A673 (cell line): ENCODE measurements around the gene POLR1A. TPM values are rescaled to one million over a fixed set of nuclear protein-coding genes. Genes with fewer than 3 reads are reported as not detected.

Source experiments
- BruUV-seq: library from RNA; stranded (reverse); fragments of 400-500 nt; replicated peaks from 2 replicates; lab custom pipeline; 2021; lab: Mats Ljungman, UMichigan
- CTCF ChIA-PET: fragments of 300-600 bp; sonication (Branson Sonifier 250); formaldehyde crosslinking; loops from one replicate; lab custom pipeline; 2022; ENCODE audit warnings: antibody characterized with exemption; lab: Charles Lee
- POLR2A ChIA-PET: fragments of 300-600 bp; sonication (Branson Sonifier 250); formaldehyde crosslinking; loops from one replicate; lab custom pipeline; 2022; ENCODE audit warnings: antibody characterized with exemption; ENCODE audit not compliant: low non-redundant PET; lab: Charles Lee
- DNase-seq: peaks from one replicate; pipeline ENCODE4 v3.0.0-alpha.2; 2015; ENCODE audit warnings: low spot score
- H3K27ac ChIP-seq: fragments of 200-600 bp; sonication (generic); 2 replicates; pipeline ENCODE4 v1.5.1; 2016; ENCODE audit warnings: mixed run types, low read depth, mild to moderate bottlenecking, mixed read lengths, antibody characterized with exemption, low read length; ENCODE audit not compliant: poor library complexity, severe bottlenecking
- H3K27me3 ChIP-seq: fragments of 200-600 bp; sonication (generic); replicated peaks from 2 replicates; pipeline ENCODE4 v1.6.1; 2017; ENCODE audit warnings: mixed run types, low read depth, mild to moderate bottlenecking, mixed read lengths, antibody characterized with exemption, low read length; ENCODE audit not compliant: insufficient read depth, poor library complexity
- H3K36me3 ChIP-seq: fragments of 200-600 bp; sonication (generic); 2 replicates; pipeline ENCODE4 v1.6.1; 2016; ENCODE audit warnings: mixed run types, mild to moderate bottlenecking, mixed read lengths, antibody characterized with exemption, low read length; ENCODE audit not compliant: insufficient read depth, poor library complexity, severe bottlenecking
- H3K4me1 ChIP-seq: fragments of 200-600 bp; sonication (generic); 2 replicates; pipeline ENCODE4 v1.6.1; 2017; ENCODE audit warnings: mixed run types, mild to moderate bottlenecking, mixed read lengths, antibody characterized with exemption, low read length; ENCODE audit not compliant: insufficient read depth, poor library complexity, severe bottlenecking
- H3K4me3 ChIP-seq: fragments of 200-600 bp; sonication (generic); 2 replicates; pipeline ENCODE4 v1.5.1; 2016; ENCODE audit warnings: low read depth, mixed run types, mild to moderate bottlenecking, mixed read lengths, low read length; ENCODE audit not compliant: poor library complexity, severe bottlenecking
- H3K9me3 ChIP-seq: fragments of 200-600 bp; sonication (generic); 2 replicates; pipeline ENCODE4 v1.6.1; 2016; ENCODE audit warnings: mixed run types, low read depth, mild to moderate bottlenecking, mixed read lengths, antibody characterized with exemption, low read length; ENCODE audit not compliant: poor library complexity, severe bottlenecking
- EZH2 ChIP-seq: fragments of 200-600 bp; sonication (generic); IDR thresholded peaks from 2 replicates; pipeline ENCODE4 v1.6.1; 2017; ENCODE audit warnings: borderline replicate concordance, low read depth, mild to moderate bottlenecking, mixed read lengths, antibody characterized with exemption, low read length; ENCODE audit not compliant: poor library complexity, severe bottlenecking
- intact Hi-C: fragments of 100-400 bp; cut with micrococcal nuclease; formaldehyde crosslinking; loops from one replicate; pipeline ENCODE4 v1.10.0; 2022; ENCODE audit not compliant: unreplicated experiment
- total RNA-seq: library from RNA; stranded (reverse); gene quantifications from 2 replicates; pipeline ENCODE4 v1.2.3, GENCODE V29; 2021
- TF ChIP-seq, protein P1 (sequence below): fragments of 300-800, 200-600 bp; sonication (generic); conservative IDR thresholded peaks from 2 replicates; pipeline ENCODE4 v1.5.1; 2017; ENCODE audit warnings: low read depth, mild to moderate bottlenecking, antibody characterized with exemption, low read length, moderate library complexity, mixed read lengths

The POLR1A gene
- total RNA-seq, 1 experiment from 2014 or later, result 81.2 TPM

GRCh38 chr2:86097913-86098312, 7.8 kb downstream of the POLR1A start:
- ChIA-PET CTCF (no interaction called here), POLR2A (no interaction called here)
- Histone ChIP-seq H3K9me3 (no peaks in the 10 kb centered on the region), H3K27ac (no peak overlapping the region), H3K27me3 (no peaks in the 10 kb centered on the region), H3K4me1 (no peaks in the 10 kb centered on the region), H3K4me3 (no peak overlapping the region), H3K36me3 (peaks cover 66% of the 10 kb centered on the region)
- TF ChIP-seq, protein P1, sequence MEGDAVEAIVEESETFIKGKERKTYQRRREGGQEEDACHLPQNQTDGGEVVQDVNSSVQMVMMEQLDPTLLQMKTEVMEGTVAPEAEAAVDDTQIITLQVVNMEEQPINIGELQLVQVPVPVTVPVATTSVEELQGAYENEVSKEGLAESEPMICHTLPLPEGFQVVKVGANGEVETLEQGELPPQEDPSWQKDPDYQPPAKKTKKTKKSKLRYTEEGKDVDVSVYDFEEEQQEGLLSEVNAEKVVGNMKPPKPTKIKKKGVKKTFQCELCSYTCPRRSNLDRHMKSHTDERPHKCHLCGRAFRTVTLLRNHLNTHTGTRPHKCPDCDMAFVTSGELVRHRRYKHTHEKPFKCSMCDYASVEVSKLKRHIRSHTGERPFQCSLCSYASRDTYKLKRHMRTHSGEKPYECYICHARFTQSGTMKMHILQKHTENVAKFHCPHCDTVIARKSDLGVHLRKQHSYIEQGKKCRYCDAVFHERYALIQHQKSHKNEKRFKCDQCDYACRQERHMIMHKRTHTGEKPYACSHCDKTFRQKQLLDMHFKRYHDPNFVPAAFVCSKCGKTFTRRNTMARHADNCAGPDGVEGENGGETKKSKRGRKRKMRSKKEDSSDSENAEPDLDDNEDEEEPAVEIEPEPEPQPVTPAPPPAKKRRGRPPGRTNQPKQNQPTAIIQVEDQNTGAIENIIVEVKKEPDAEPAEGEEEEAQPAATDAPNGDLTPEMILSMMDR, result no peak
- TF ChIP-seq EZH2, result no peak
- intact Hi-C loops, result no loop called here
- no TSS peak for BruUV-seq
- no peak for DNase-seq

DNA sequence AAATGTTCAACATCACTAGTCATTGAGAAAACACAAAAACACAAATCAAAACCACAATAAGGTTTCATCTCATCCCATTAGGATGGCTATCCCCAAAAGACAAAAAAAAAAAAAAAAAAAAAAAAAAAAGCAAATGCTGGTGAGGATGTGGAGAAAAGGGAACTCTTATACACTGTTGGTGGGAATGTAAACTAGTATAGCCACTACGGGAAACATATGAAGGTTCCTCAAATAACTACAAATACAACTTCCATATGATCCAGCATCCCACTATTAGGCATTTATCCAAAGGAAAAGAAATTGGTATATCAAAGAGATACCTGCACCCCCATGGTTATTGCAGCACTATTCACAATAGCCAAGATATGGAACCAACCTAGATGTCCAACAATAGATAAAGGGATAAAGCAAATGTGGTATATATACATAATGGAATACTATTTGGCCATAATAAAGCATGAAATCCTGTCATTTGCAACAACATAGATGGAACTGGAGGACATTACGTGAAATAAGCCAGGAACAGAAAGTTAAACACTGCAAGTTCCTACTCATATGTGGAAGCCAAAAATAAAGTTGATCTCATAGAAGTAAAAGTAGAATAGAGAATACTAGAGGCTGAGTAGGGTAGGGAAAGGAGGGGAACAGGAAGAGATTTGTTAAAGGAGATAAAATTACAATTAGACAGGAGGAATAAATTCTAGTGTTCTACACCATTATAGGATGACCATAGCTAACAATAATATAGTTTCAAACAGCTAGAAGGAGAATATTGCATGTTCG, 8.4 kb downstream of the POLR1A start:
- H3K4me1 ChIP-seq, result no peaks in the 10 kb centered on the region
- H3K4me3 ChIP-seq, result no peak overlapping the region
- POLR2A ChIA-PET, result no interaction called here
- no peak for TF ChIP-seq EZH2
- TF ChIP-seq, protein P1, result no peak
- H3K36me3 ChIP-seq, result peaks cover 64% of the 10 kb centered on the region
- BruUV-seq, result no TSS peak
- no peaks in the 10 kb centered on the region for H3K27me3 ChIP-seq
- no peak for DNase-seq
- CTCF ChIA-PET, result no interaction called here
- intact Hi-C loops, result no loop called here
- no peaks in the 10 kb centered on the region for H3K9me3 ChIP-seq
- no peak overlapping the region for H3K27ac ChIP-seq

DNA sequence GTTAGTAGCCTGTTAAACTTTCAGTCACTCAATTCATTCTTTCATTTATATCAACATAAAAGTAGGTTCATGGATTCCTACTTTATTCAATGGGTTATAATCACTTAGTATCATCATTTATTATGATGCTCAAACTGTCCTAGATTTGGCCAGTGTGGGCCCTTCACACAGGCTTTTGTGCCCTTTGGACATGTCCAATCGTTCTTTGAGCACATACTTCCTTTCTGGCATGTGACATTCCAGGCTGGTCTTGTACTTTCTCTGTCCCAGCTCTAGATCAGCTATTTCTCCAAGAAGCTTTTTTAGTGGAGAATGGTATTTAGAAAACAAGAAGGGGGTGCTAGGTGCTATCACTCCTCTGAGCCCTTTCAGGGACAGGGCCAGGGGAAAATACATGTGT, 11.5 kb downstream of the POLR1A start:
- H3K36me3 ChIP-seq, result peaks cover 77% of the 10 kb centered on the region
- no peaks in the 10 kb centered on the region for H3K9me3 ChIP-seq
- H3K27me3 ChIP-seq, result no peaks in the 10 kb centered on the region
- no peak for DNase-seq
- no peak overlapping the region for H3K4me3 ChIP-seq
- no peak overlapping the region for H3K27ac ChIP-seq
- TF ChIP-seq, protein P1, result no peak
- no peak for TF ChIP-seq EZH2
- intact Hi-C loops, result no loop called here
- ChIA-PET POLR2A (no interaction called here), CTCF (no interaction called here)
- H3K4me1 ChIP-seq, result no peaks in the 10 kb centered on the region
- no TSS peak for BruUV-seq
